Stimulated activated CD4-positive, alpha-beta T cell treated with anti-CD3 and anti-CD28 coated beads, Interleukin-1b, Interleukin-23, amount 100 ng/mL, for 48 hours (primary cell): ENCODE measurements around the gene TPRKB.
"Not testable (repeated sequence)": the region's sequence is repeated elsewhere in the genome, so short reads cannot be mapped to it uniquely, and the experiment has no call there.

ENCODE experiments used
- DNase-seq: peaks from one replicate; pipeline ENCODE4 v3.0.0-alpha.2; 2020

Gene TPRKB

DNA sequence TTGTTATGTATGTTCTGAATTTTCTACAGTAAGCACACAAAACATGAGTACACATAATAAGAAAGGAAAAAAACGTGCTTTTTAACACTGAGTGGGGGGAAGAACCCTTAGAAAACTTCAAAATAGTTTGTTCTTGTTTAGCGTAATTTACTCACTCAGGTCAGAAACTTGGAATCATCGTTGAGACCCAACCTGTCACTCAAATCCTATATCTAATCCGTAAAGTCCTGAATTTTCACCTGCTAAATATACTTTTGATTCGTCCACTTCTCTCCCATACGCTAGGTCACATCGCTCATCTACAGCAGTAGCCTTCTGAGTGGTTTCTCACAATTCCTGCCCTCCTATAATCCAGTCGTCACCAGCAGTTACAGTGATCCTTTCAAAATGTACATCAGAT is 767 bp downstream of the TPRKB start:
- DNase-seq = no peak

DNA sequence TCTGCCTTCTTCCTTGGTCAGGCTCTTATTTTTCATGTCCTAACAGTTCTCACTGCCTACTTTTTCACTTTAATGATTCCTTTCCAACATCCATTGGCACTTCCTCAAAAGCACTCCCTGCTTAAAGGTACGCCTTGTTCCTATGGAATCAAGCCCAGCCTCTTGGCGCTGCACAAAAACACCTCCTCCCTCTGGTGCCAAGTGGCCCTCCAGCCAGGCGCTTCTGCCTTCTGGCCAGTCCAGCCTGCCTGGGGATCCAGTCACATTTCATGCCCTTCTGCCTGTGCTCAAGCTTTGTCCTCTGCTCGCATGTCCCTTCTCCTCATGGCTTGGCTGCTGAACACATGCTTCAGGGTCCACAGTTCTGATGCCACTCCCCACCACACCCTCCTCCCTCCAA is 6.3 kb downstream of the TPRKB start:
- no peak for DNase-seq

DNA sequence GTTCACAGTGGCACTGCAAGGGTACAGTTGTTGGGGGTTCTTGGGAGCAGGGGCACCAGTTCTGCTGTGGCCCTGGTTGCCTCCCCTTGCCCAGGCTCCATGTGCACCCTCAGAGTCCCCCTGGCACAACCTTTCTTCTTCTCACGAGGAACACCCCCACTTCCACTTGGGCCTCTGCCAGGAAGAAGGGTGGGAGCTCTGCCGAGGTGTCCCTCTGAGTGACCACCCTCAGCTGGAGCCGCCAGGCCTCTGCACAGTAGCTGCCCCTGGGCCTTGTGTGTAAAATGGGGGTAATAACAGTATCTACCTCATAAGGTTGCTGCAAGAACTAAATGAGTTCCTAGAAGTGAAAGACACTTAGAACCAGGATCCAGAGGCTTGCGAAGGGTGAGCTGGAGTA is 8.4 kb downstream of the TPRKB start:
- no peak for DNase-seq

DNA sequence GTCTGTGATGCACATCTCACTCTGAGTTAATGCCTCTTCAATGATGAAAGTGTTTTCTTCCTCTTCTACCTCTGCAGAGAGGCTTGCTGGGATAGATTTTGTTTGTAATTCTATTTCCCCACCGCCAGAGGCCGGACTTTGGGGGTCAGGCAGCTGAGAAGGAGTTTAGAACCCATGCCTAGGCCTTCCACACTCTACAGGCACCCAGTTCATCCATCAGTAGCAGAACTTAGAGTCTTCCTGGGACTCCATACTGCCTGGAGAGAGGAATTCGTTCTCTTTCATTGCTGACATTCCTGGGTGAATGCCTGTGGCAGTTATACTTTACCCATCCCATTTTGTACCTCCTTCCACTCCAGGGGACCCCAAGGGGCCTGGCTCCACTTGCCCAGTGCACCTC is 9.1 kb downstream of the TPRKB start:
- DNase-seq = no peak

DNA sequence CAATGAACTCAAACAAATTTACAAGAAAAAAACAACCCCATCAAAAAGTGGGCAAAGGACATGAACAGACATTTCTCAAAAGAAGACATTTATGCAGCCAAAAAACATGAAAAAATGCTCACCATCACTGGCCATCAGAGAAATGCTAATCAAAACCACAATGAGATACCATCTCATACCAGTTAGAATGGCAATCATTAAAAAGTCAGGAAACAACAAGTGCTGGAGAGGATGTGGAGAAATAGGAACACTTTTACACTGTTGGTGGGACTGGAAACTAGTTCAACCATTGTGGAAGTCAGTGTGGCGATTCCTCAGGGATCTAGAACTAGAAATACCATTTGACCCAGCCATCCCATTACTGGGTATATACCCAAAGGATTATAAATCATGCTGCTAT is 10.5 kb downstream of the TPRKB start:
- DNase-seq = not testable (repeated sequence)

DNA sequence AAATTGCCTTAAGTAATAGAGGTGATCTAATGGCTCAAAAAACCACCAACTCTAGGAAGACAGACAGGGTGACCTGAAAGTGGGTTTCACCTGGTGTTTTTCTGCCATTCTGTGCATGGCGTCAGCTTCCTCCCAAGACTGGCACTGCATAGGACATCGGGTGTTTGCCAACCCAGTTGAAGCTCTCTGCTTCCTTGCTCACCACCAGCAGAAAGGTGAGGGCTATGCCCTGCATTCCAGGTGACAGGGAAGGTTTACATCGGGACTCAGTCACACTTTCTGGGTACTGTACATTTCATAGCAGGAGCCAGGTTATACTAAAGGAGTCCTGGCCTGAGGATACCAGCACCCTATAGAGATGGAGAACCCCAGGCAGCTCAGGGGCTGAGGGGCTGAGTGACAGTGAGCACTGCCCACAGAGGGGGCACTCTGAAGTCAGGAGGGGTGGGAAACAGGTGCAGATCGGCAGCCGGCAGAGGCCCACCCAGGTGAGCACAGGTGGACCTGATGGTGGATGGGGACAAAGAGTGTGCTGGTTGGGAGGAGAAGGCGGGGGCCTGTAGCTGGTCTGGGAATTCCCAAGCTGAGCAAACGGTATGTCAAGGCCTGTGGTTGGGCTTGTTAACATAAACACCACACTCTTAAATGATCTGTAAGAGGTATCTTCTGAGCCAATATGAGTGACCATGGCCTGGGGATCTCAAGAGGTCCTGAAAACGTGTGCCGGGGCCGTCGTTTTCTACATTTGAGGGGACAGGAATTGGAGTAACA is 18.1 kb downstream of the TPRKB start:
- no peak for DNase-seq

DNA sequence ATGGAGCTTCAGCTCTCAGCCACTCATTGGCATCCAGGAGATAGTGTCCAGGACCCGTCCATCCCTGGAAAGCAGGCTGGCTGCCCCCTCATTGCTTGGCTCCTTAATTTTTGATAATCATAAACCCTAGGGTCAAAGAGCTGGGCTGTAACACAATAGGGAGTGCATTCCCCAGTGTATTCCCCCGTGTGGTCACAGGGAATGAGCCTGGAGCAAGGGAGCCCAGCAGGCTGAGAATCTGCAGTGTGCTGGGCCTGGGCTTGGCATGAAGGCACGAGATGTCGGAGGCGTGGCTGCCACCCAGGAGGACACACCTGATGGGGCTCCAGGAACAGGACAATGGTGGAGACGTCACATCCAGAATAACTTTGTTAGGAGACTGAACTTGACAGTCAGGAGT is 18.7 kb downstream of the TPRKB start:
- no peak for DNase-seq

DNA sequence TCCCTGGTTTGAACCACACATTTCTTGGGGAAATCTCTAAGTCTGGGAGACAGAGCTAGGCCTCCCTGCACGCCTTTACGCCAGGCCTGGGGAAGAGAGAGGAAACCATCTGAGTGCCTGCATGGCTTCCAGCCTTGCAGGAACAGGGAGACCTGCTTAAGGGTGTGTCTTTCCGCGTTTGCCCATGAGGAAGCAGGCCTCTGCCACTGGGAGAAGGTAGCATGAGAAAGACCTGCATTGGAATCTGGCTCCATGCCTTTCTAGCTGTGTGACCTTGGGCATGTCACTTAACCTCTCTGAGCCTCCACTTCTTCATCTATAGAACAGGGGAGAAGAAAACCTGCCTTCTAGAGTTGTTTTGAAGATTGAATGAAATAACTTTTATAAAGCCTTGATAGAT is 19.4 kb downstream of the TPRKB start:
- not testable (repeated sequence) for DNase-seq

DNA sequence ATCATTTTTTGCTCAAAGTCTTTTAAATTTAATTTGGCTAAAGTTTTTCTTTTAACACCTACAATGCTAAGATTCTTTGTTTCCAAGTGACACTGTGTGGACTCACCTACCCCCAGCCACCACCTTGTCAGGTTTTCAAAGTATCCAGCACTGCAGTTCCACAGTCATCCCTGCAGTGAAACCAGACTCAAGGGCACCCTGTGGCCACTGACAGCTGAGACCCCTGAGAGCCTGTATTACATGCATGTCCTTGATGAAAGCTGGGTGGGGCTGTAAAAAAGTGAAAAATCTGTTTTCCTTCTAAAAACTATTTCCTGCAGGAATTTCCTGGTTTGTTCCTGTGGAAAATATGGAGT is 19.9 kb downstream of the TPRKB start:
- no peak for DNase-seq

DNA sequence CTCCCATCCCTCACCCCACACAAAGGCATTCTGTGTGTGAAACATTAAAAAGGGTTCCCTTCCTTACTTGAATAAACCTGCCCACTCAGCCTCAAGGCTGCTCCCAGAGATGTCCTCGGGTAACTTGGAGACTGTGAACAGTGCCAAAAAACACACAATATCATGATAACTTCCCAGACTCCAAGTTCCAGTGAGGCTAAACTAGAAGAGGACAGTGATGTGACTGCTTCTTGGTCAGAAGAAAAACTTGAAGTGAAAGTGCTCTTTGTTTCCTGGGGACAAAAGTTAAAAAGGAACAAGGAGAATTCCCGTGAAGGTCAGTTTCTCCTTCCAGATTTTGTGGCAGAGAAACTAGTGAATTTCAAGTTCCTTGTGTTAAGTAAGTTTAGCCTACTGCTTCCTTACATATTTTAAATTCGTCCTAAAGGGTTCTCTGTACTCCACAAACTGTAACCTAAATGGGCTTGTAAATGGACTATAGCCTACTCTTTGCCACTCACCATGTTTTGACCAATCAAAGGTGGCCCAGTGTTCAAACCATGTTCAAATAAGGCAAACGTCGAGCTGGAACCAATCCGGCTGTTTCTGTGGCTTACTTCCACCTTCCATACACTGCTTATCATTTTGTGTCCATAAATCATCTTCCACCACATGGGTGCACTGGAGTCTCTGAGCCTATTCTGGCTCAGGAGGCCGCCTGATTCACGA is 20.4 kb downstream of the TPRKB start:
- no peak for DNase-seq

DNA sequence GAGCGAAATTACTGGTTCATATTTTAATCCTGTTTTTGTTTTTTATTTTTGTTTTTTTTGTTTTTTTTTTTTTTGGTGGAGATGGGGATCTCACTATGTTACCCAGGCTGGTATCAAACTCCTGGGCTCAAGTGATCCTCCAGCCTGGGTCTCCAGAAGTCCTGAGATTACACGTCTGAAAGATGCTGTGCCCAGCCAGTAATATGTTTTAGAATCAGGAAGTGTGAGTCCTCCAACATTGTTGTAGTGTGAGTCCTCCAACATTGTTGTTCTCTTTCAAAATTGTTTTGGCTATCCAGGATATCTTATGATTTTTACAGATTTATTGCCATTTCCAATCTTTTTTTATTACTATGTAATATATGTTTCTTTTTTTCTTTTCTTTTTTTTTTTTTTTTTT is 23.1 kb downstream of the TPRKB start:
- DNase-seq = no peak

DNA sequence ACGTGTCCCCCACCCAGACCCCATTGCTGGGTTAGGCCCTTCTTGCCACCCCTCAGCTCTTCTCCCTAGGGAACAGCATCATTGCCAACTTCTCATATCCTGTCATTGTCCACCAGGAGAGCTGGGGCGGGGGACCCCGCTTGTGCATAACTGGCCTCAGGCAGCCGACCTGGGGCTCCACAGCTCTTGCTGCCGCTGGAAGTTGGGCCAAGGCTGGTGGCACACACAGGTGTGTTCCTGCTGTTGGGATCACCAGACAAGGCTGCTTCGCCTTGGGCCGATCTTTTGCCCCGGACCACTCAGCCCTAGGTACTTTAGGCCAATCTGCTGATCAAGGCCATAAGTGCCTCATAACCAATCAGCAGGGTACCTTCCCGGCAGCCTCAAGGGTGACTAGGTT is 28.6 kb downstream of the TPRKB start:
- DNase-seq = no peak

DNA sequence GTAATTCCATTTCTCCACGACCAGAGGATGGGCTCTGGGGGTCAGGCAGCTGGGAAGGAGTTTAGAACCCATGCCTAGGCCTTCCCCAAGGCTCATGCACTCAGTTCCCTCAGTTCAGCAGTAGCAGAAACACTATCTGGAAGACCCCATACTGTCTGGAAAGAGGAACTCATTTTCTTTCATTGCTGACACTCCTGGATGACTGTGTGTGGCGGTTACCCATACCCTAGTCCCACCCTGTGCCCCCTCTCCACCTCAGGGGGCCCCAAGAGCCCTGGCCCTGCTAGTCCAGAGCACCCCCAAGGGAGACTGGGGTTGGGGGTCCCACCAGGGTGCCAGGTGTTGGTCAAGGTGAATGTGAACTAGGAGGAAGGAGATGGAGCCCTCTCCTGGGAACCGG is 29.5 kb downstream of the TPRKB start:
- no peak for DNase-seq

DNA sequence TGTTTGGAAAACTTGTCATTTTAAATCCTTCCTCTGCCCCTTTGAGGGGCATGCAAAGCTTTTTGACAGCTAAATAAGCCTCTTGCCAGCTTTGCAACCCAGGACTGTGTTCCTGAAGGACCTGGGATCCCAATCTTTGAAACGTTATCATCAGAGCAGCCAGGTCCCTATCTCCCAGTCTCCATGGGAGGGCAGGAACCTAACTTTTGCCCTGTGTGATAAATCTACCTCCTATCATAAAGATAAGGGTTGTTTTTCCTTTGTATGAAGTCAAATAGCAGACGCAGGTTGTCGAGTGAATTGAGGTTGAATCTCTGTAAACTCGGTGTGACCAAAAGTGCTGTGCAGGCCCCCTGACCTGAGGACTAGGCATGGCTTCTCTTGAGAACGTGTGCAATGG is 30.1 kb downstream of the TPRKB start:
- DNase-seq = no peak

DNA sequence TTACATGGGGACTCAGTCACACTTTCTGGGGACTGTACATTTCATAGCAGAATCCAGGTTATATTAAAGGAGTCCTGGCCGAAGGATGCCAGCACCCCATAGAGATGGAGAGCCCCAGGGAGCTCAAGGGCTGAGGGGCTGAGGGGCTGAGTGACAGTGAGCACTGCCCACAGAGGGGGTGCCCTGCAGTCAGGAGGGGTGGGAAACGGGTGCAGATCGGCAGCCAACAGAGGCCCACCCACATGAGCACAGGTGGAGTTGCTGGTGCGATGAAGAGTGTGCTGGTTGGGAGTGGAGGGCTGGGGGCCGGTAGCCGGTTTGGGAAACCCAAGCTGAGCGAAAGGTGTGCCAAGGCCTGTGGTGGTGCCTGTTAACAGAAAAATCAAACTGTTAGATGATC is 32.1 kb downstream of the TPRKB start:
- no peak for DNase-seq

DNA sequence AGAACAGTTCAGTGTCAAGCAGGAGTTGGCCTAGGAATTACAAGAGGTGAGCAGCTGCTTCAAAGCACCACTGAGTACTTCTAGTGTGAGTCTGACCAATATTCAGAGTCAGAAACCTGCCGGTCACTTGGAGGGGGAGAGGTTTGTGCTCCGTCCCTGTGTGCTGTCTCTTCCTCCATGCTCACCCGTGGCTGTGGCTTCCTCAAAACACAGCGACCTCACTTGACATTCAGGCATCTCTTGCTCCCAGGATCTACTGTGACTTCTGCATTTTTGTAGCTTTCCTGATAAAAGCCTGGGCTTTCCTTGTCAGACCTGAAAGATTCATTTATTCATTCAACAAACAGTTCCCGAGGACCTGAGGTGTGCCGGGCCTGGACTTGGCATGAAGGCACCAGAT is 32.9 kb downstream of the TPRKB start:
- DNase-seq = no peak

DNA sequence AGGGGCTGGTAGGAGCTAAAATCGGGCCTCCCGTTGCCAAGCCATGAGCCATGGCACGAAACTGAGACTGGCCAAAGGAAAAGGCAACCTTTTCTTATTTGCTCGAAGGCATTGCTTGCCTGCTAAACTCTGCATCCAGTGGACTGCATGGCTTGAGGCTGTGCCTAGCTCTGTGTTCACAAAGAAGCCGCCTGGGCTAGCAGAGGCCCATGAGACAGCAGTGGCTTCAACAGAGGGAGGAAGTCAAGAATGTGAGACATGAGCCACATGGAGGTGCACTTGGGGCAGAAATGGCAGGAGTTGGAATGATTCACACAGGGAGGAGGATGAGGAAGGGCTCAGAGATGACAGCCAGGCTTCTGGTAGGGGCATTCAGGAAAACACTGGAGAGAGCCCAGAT is 33.5 kb downstream of the TPRKB start:
- DNase-seq = no peak

DNA sequence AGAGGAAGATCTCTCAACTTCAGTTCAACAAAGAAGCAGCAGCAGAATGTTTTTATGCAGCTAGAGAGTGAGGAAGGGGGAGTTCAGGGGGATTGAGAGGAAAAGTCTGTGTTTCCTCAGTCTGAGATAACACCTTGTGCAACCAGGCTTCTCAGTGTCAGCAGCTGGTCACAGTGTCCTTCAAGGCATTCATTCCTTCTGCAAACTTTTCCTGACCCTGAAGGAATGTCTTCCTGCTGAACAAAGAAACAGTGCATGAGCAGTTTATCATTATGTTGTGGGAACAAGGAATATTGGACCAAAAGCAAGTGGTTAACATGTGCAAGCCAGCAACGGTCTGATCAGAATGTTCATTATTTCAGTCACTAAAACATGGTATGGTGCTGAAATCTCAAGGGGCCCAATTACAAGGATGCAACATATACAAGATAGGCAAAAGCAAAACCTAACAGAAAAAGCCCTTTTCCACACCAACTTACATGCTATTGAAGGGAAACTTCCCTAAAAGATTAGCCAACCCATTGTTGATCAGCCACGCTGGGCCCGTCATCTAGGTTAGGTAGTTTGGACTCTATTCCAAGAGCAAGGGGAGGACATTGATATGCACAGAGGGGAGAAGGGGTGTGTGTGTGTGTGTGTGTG is 34.2 kb downstream of the TPRKB start:
- DNase-seq = not testable (repeated sequence)

DNA sequence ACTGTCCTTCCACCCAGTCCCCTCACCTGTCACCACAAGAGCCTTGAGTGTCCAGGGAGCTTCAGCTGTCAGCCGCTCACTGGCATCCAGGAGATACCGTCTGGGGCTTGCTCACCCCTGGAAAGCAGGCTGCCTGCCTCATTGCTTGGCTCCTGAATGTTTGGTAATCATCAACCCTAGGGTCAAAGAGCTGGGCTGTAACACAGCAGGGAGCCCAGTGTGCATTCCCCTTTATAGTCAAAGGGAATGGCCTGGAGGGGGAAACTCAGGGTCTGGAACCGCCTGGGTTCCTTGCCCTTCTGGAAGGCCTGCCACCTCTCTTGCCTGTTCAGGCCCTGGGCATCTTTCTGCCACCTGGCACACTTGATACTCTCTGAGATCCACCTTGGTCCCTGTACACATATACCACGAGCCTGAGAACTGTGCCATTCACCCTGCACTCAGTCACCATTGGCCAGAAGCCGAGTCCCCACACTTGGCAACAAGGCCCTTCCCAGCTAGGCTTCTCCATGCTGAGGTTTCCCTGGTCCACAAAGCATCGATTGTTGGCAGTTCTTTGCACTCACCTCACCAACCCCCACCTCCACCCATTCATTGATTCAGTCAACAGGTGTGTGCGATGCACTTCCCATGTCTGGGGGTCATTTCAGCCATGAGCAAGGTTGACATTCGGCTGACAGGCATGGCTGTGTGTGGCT is 35.0 kb downstream of the TPRKB start:
- DNase-seq = no peak

DNA sequence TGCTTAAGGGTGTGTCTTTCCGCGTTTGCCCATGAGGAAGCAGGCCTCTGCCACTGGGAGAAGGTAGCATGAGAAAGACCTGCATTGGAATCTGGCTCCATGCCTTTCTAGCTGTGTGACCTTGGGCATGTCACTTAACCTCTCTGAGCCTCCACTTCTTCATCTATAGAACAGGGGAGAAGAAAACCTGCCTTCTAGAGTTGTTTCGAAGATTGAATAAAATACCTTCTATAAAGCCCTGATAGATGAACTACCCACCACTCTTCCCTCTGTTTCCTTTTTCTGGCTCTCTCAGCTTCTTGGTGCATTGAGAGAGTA is 35.7 kb downstream of the TPRKB start:
- DNase-seq = not testable (repeated sequence)

DNA sequence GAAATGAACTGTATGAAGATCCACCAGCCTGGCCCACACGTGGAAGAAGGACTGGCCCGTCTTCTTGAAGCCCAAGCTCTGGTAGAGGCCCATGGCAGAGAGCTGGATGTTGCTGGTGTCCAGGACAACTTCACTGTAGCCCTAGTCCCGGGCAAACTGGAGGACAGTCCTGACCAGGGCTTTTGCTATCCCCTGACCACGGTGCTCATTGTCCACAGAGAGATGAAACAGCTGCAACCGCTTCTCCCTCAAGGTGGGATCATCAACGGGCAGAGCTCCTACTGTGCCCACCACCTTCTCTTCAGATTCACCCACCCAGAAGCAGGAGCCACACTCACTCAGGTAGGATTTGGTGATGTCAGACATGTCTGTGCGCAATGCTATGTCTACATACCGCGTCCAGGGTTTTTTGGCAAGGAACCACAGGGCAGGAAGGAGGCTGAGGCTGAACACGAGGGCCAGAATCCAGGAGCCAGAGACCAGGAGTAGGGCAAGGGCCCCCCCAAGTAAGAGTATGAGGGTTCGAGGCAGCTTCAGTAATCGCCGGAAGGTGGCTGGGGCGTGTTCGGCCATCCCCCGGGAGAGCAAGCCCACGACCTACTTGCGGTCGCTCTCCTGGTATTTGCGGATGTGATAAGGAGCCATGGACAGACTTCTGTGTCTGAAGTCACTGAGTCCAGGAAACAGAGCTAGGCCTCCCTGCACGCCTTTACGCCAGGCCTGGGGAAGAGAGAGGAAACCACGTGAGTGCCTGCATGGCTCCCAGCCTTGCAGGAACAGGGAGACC is 36.3 kb downstream of the TPRKB start:
- no peak for DNase-seq

DNA sequence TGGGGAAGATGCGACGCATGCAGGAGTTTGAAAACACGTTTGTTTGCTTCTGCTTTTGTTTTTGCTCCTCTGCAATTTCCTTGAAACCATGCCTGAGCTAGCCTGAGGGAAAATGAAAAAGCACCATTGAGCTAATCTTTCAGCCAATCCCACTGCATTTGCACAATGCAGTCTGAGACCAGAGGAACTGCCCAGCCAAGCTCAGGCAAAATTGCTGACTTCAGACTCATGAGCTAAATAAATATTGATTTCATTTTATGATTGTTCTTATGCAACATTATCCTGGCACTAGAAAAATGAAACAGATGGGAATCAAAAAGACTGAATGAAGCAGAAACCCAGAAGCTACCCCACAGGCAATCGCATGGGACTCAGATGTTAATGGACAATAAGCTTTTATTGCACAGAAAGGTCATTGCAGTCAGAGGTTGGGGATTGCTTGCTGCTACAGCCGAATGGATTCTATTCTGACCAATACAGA is 37.0 kb downstream of the TPRKB start:
- no peak for DNase-seq

DNA sequence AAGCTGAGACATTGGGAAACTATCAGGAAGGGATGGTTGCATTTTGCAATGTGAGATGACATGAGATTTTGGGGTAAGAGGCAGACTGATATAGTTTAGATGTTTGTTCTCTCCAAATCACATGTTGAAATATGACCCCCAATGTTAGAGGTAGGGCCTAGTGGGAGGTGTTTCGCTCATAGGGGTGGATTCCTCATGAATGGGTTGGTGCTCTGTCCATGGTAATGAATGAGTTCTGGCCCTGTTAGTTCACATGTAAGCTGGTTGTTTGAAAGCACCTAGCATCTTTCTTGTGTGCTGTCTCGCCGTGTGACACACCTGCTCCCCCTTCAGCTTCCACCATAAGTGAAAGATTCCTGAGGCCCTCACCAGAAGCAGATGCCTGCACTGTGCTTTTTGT is 37.7 kb downstream of the TPRKB start:
- DNase-seq = no peak
